Sigmoid colon (tissue), 7 donors: ENCODE results near the gene C6orf52. TPM values are rescaled to one million over a fixed set of nuclear protein-coding genes. Genes with fewer than 3 reads are reported as not detected.

Source experiments
- DNase-seq: peaks from one replicate; pipeline ENCODE4 v3.0.0-alpha.2; 2019
- H3K27ac ChIP-seq, 4 donors: fragments of 200-600 bp; sonication (generic); one replicate each; pipeline ENCODE4 v1.5.1; 2016 to 2019; ENCODE audit warnings: mild to moderate bottlenecking in 1 of 4
- H3K27me3 ChIP-seq, 3 donors: fragments of 200-600 bp; sonication (generic); one replicate each; pipeline ENCODE4 v1.5.1; 2019; ENCODE audit warnings: mild to moderate bottlenecking in 1 of 3
- H3K36me3 ChIP-seq, 4 donors: fragments of 200-600 bp; sonication (generic); one replicate each; pipeline ENCODE4 v1.5.1; 2016 to 2019
- H3K4me1 ChIP-seq, 4 donors: fragments of 200-600 bp; sonication (generic); one replicate each; pipeline ENCODE4 v1.5.1; 2017 to 2019
- H3K4me3 ChIP-seq, 4 donors: fragments of 200-600 bp; sonication (generic); one replicate each; pipeline ENCODE4 v1.5.1; 2017 to 2019; ENCODE audit warnings: mild to moderate bottlenecking in 2 of 4, moderate library complexity in 1 of 4
- H3K9me3 ChIP-seq, 4 donors: fragments of 200-600 bp in 3 of 4; sonication (generic) in 3 of 4; one replicate each; pipeline versions ENCODE4 v1.5.1 to v1.6.1; 2013 to 2019
- CTCF ChIP-seq, 4 experiments: fragments of 450-650 bp in 3 of 4; fragments of 200-600 bp in 1 of 4; IDR thresholded peaks; one replicate each; pipeline ENCODE4 v1.5.1; 2016 to 2019; ENCODE audit warnings: antibody characterized with exemption in 4 of 4, mild to moderate bottlenecking in 3 of 4, moderate library complexity in 2 of 4
- EP300 ChIP-seq, 4 donors: sonication (generic); formaldehyde crosslinking; IDR thresholded peaks; one replicate each; pipeline ENCODE4 v1.6.1; 2017; ENCODE audit warnings: antibody characterized with exemption in 4 of 4
- POLR2A ChIP-seq, 2 donors: fragments of 450-650 bp; IDR thresholded peaks; one replicate each; pipeline ENCODE4 v1.6.1; 2016; ENCODE audit warnings: antibody characterized with exemption in 2 of 2, mild to moderate bottlenecking in 2 of 2, moderate library complexity in 2 of 2
- POLR2AphosphoS5 ChIP-seq, 4 donors: sonication (generic); formaldehyde crosslinking; IDR thresholded peaks; one replicate each; pipeline ENCODE4 v1.6.1; 2017; ENCODE audit warnings: antibody characterized with exemption in 4 of 4
- WGBS, 2 donors: extraction: QIAGEN DNeasy Blood & Tissue Kit; methylation state at CpG; one replicate each; pipeline ENCODE4 v1.1.7; 2013; 5-methylcytosine and 5-hydroxymethylcytosine counted together
- intact Hi-C: fragments of 100-400 bp; cut with DNase I; formaldehyde crosslinking; loops from one replicate; pipeline ENCODE4 v1.15.1; 2023
- polyA plus RNA-seq, 3 donors: library from polyadenylated mRNA; stranded (reverse); fragments of 200-250 nt; gene quantifications; one replicate each; pipeline ENCODE4 v1.2.3, GENCODE V29; 2013
- total RNA-seq, 4 donors: library from RNA; depleted of rRNA; stranded (reverse); fragments of >200 nt; gene quantifications; one replicate each; pipeline ENCODE4 v1.1.0, GENCODE V29; 2016
- donor health status: healthy with polysubstance abuse.
- donor health status: Bipolar disorder and iron deficiency.
- donor health status: healthy.

C6orf52 gene
- total and polyA plus RNA-seq, 7 donors = 1.3 TPM; not detected in 6

- H3K36me3 ChIP-seq = peaks cover 0 to 29% (median 0%) of the 10 kb centered on the region in 4 donors
- intact Hi-C loops = loop anchor here (2.0 kb wide), 3 partner anchors 28 to 106 kb away; partner anchors contain the start of genes TMEM14B and TMEM14C
- H3K9me3 ChIP-seq = no peaks in the 10 kb centered on the region
- H3K4me3 ChIP-seq = peak overlapping the region; percentile 73 to 93 (median 78)
- no peak for TF ChIP-seq EP300 (IDR thresholded peaks at IDR 0.05)
- peak overlapping the region; percentile 89 to 97 (median 90) for H3K27ac ChIP-seq
- H3K27me3 ChIP-seq = no peaks in the 10 kb centered on the region
- 0 to 1% methylated on average over 17 of the region's 17 CpGs for WGBS, 2 donors
- peaks cover 0 to 31% (median 27%) of the 10 kb centered on the region in 4 donors for H3K4me1 ChIP-seq
- DNase-seq = no peak
Measured at GRCh38 chr6:10695086-10695657, 756 bp upstream of the C6orf52 start.

- no peak for TF ChIP-seq POLR2A (IDR thresholded peaks at IDR 0.05)
- no peak for TF ChIP-seq POLR2AphosphoS5 (IDR thresholded peaks at IDR 0.05)
- Histone ChIP-seq H3K9me3 (no peaks in the 10 kb centered on the region), H3K27me3 (no peaks in the 10 kb centered on the region), H3K27ac (no peak overlapping the region), H3K4me3 (peak overlapping the region in 3 of 4 donors; percentile 73 to 93 (median 74)), H3K36me3 (peaks cover 0 to 10% (median 0%) of the 10 kb centered on the region in 4 donors), H3K4me1 (peaks cover 0 to 31% (median 27%) of the 10 kb centered on the region in 4 donors)
- 95 to 96% methylated on average over 8 of the region's 8 CpGs for WGBS, 2 donors
- no peak for DNase-seq
- intact Hi-C loops = loop anchor here (5.0 kb wide), 1 partner anchor 66 kb away; no protein-coding TSS in a partner anchor
Measured at GRCh38 chr6:10692965-10693538, 1.4 kb downstream of the C6orf52 start.

- peaks cover 0 to 5% (median 0%) of the 10 kb centered on the region in 3 donors for H3K27me3 ChIP-seq
- intact Hi-C loops = loop anchor here (5.0 kb wide), 1 partner anchor 64 kb away; no protein-coding TSS in a partner anchor
- H3K4me1 ChIP-seq = peaks cover 0 to 21% (median 17%) of the 10 kb centered on the region in 4 donors
- no peaks in the 10 kb centered on the region for H3K36me3 ChIP-seq
- H3K9me3 ChIP-seq = no peaks in the 10 kb centered on the region
- DNase-seq = no peak
- no peak for TF ChIP-seq POLR2A (IDR thresholded peaks at IDR 0.05)
- no peak for TF ChIP-seq POLR2AphosphoS5 (IDR thresholded peaks at IDR 0.05)
- no peak for TF ChIP-seq EP300 (IDR thresholded peaks at IDR 0.05)
- TF ChIP-seq CTCF (IDR thresholded peaks at IDR 0.05) = no peak
- no peak overlapping the region for H3K27ac ChIP-seq
- no peak overlapping the region for H3K4me3 ChIP-seq
- 82% methylated on average over 15 of the region's 15 CpGs for WGBS, 2 donors
Measured at GRCh38 chr6:10690651-10691445, 3.6 kb downstream of the C6orf52 start.

- H3K27ac ChIP-seq = no peak overlapping the region
- H3K4me3 ChIP-seq = no peak overlapping the region
- no peaks in the 10 kb centered on the region for H3K9me3 ChIP-seq
- H3K4me1 ChIP-seq = peaks cover 0 to under 1% (median 0%) of the 10 kb centered on the region in 4 donors
- DNase-seq = no peak
- 36 to 44% methylated on average over 6 of the region's 6 CpGs for WGBS, 2 donors
- TF ChIP-seq POLR2AphosphoS5 (IDR thresholded peaks at IDR 0.05) (no peak), EP300 (IDR thresholded peaks at IDR 0.05) (no peak), POLR2A (IDR thresholded peaks at IDR 0.05) (no peak), CTCF (IDR thresholded peaks at IDR 0.05) (no peak)
- H3K36me3 ChIP-seq = no peaks in the 10 kb centered on the region
- H3K27me3 ChIP-seq = peaks cover 0 to 5% (median 0%) of the 10 kb centered on the region in 3 donors
- intact Hi-C loops = no loop called here
Measured at GRCh38 chr6:10687582-10687981, 6.8 kb downstream of the C6orf52 start.

- DNase-seq = no peak
- intact Hi-C loops = no loop called here
- Histone ChIP-seq H3K27me3 (peaks cover 0 to 5% (median 0%) of the 10 kb centered on the region in 3 donors), H3K9me3 (no peaks in the 10 kb centered on the region), H3K4me3 (no peak overlapping the region), H3K4me1 (no peaks in the 10 kb centered on the region), H3K27ac (no peak overlapping the region), H3K36me3 (no peaks in the 10 kb centered on the region)
- WGBS, 2 donors = 90 to 93% methylated on average over 8 of the region's 8 CpGs
- TF ChIP-seq EP300 (IDR thresholded peaks at IDR 0.05) = no peak
- TF ChIP-seq POLR2A (IDR thresholded peaks at IDR 0.05) = no peak
- no peak for TF ChIP-seq CTCF (IDR thresholded peaks at IDR 0.05)
- TF ChIP-seq POLR2AphosphoS5 (IDR thresholded peaks at IDR 0.05) = no peak
Measured at GRCh38 chr6:10686901-10687300, 7.5 kb downstream of the C6orf52 start.
